ENCODE measurements around the gene AAMP.

AAMP gene

GRCh38 chr2:218221000-218221399 lies 48.9 kb downstream of the AAMP start:
- no peak for DNase-seq (ENCODE audit: low read depth)

- DNase-seq (ENCODE audit: low read depth), result no peak
Measured at GRCh38 chr2:218219934-218220333, 50.0 kb downstream of the AAMP start.

- no peak for DNase-seq (ENCODE audit: low read depth)
Measured at GRCh38 chr2:218218268-218219185, 51.4 kb downstream of the AAMP start.

- DNase-seq (ENCODE audit: low read depth), result peak; percentile 66
Measured at GRCh38 chr2:218217360-218218267, 52.3 kb downstream of the AAMP start.

- peak; percentile 96 for DNase-seq (ENCODE audit: low read depth)
Measured at GRCh38 chr2:218216674-218217359, 53.1 kb downstream of the AAMP start, which contains the start of gene ARPC2. ARPC2 (plus strand) TSS chr2:218217189; CDS start chr2:218217471, 282 bp downstream.

- DNase-seq (ENCODE audit: low read depth), result no peak
Measured at GRCh38 chr2:218216336-218216673, 53.6 kb downstream of the AAMP start.
